HG03460 (cell line): ENCODE data around the gene RIPK4.

Source experiments
- ATAC-seq: cut with Tn5 transposase; IDR thresholded peaks from one replicate; pipeline ENCODE4 v1.9.1; 2021; ENCODE audit not compliant: unreplicated experiment

The RIPK4 gene

DNA sequence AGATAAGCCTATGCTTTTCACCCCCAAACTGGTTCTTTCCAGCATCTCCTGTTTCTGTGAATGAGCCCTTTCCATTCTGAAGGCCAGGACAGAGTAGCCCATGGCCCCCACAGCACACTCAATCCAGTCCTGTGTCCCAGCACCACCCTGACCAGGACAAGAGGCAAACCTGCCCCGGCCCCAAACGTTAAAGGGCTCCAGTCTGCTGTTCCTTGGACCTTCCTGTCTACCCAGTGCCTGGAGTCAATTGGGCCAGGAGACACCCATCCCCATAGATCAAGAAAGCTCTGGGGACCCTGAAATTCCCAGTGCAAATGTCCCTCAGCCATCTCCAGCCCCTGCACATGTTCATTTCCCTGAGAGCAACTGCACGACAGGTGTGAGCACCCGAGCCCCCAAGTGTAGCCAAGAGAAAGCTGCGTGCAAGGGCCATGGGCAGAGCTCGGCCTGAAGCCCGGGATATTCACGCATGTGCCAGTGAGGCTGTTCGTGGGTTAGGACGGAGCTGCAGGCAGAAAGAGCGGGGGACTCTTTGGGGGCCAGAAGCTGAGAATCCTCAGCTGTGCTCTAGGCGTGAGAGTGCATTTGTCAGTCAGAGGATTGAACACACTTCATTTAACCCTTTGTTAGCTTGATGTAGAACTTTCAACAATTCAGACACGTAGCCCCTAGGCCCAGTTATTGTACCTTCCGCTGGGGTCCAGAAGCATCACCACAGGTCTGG is 4.2 kb upstream of the RIPK4 start:
- ATAC-seq: no peak

DNA sequence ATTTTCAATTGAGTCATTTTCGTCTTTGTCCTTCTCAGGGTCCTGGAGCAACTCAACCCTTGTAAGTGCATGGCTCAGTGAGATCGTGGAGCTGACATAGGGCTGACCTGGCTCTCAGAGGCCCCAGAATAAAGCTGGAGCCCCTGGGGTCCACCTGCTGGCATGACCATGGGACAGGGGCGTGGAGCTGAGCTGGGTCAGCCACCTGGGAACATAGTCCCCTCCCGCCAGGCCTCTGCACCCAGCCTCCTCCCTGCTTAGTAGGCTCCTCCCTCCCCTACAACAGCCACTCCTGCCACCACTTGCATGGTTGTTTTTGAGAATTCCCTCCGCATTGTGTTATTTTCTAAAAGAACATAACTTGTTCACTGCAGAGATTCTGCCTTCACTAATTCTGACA is 3.1 kb upstream of the RIPK4 start:
- ATAC-seq: no peak

DNA sequence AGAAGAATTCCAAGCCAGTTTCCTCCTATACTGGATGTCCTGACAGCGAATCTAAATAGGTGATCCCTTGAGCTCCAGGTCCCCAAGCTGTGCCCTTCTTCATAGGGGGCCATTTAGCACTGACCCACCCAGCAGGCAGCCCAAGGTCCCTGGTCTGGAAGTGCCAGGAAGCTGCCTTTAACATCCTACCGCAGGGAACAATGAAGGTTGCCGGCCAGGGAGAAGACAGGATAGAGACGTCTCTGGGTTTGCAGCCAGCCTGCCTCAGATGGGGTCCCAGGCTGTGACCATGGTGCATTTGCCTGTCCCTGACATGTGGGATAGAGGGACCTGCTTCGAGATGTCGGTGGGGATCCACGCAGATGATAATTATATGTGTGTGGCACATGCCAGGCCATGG is 2.7 kb upstream of the RIPK4 start:
- ATAC-seq: no peak

DNA sequence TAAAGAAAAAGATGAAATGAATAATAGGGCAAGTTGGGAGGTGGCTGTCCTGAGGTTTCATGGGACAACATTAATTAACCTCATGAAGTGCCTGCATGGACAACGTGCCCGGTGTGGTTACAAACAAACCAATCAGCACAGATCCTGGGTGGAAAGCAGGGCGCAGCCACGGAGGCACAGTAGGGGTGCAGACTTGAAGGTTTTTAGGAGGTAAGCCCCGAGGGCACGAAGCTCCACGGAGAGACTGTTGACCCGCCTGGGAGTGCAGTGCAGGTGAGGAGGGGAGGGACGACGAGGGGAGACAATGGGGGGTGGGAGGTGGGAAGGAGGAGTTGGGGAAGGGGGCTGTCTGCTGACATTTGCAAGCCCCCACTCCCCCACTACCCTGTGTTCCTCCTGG is 2.3 kb upstream of the RIPK4 start:
- no peak for ATAC-seq

DNA sequence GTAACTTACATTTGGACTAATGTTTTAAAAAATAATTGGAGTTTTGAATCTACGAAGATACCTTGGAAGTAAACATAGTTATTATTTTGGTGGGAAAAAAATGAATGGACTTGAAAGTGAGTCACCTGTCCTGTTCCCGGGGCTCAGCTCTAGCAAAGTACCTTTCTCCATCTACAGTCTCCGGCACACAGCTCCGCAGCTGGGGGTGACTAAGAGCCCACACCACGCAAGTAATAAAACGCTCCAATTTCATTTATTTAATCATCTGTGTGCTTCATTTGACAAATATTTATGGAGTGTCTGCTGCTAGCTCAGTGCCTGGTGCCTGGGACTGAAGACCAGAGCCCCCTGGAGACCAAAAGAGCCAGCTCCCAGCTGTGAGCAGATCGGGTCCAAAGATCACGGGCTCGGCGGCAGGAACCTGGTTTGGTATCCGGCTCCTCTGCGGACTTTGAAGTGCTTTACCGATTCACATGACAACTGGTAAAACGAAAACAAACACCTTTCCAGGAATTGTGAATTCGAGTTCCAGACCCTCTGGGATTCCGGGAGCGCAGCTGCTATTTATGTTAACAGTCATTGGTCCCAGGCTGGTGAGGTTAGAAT is 1.7 kb upstream of the RIPK4 start:
- ATAC-seq: no peak

DNA sequence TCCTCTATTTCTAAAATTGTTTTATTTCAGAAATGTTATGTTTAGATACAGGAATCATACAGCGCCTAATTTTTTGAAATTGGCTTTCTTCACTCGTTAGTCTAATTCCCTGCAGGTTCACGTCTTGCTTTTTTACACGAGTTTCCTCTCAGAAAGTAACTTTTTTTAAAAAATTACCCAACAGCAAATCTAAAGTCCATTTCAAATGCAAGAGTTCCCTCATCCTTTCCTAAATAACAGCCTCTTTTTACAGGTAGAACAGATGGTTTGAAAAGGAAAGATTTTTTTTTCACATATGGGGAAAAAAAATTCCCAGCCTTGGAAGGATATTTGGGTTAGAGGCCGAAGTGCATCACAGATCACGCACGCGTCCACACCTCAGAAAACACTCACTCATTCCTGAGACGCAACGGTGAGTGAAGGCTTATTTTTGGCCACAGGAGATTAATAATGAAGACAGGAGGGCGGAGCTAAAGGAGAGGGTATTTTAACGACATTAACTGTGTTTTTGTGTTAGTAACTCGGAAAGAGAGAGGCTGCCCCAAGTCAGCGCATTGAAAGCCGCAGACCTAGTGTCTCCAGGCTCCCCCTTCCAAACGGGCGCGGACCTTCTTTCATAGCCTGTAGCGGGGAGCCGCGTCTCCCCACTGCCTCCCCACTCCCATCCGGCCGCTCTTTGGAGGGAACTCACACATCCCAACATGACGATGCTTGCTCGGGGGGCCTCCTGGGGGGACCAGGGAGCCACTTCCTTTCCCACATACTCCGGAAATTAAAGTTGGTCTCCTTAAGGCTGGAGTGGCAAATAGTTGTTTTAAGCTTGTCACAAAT is 969 bp upstream of the RIPK4 start:
- ATAC-seq: no peak

DNA sequence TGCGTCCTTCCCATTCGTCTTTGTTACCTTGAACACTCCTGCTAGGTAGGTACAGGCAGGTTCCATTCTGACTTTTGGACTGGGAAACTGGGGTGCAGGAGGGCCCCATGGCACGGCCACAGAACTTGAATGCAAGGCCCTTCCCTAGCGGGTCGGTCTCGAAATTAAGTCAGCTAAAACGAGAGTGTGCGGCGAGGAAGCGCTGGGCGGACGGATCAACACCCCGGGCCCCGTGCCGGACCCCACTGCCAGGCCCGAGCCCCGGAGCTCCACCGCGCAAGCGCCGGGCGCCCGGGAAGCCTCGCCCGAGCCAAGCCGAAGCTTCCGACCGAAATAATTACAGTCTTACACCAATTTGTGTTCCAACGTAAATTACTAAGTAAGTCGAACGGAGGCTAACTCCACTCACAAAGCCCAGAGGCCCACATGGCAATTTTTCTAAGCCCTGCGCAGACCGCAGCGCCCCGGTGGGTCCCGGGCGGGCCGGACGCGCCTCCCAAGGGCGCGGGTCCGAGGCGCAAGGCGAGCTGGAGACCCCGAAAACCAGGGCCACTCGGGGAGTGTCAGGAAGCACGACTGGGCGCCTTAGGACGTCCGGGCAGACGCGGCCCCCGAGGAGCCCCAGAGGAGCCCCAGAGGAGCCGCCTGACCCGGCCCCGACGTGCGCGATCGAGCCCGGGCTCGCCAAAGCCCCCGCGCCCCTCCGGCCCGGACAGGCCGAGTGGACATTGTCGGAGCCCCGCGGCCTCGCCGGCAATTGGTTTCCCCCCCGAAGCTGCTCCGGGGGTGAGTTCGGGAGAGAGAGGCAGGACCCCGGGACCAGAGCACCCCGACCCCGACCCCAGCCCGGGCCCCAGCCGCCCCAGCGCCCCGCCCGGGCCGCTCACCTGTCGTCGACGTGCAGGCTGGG is 624 bp downstream of the RIPK4 start:
- ATAC-seq: no peak

DNA sequence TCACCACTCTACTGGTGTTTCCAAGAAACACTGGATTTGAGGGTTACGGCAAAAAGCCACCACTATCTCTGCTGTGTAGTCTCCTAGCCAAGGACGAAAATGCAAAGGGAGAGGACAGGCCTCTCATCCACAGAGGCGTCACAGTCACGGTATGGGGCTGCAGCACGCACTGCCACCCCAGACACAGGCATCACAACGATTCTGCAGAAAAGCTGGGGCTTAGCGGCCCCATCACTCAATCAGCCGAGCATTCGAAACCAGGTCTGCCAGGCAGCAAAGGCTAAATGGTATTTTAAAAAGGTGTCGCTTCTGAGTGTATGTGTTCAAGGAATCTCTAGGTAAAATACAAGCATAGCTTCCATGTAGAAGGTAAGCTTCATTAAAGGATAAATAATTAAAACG is 1.4 kb downstream of the RIPK4 start:
- ATAC-seq: no peak

DNA sequence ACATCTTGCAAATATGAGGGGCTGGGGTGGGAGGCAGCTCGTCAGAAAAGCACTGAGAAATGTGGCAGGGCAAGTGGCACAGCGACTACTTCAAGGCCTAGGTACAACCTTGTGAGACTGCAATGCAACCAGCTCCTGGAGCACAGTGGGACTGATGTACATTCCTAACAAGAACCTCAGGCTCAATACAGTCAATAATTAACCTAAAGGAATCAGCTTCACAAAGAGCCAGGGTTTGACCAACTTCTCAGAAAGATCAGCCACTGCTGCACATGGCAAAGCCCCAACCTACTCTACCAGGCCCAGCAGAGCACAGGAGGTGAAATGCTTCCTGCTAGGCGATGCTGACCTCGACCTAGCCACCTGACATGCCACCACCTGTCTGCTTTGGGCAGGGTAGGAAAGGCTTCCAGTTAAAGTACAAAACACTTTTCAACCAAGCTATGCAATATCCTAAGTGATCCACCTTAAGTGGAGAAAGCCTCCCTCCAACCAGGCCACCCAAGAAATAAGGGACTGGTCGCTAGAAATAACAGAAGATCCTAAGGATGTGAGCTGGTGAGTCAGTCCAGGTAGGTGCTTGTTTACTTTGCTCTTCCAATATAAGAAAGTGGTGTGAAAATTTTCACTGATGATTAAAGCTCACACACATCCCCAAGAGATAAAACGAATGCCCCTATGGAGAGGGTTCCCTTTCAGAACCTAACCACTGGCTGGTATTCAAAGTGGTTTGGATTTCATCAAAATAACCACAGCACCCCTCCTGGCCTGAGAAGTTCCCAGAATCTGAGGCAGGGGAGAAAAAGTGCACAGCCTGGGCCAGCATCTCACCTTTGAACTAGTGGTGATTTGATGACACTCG is 2.1 kb downstream of the RIPK4 start:
- ATAC-seq: no peak

DNA sequence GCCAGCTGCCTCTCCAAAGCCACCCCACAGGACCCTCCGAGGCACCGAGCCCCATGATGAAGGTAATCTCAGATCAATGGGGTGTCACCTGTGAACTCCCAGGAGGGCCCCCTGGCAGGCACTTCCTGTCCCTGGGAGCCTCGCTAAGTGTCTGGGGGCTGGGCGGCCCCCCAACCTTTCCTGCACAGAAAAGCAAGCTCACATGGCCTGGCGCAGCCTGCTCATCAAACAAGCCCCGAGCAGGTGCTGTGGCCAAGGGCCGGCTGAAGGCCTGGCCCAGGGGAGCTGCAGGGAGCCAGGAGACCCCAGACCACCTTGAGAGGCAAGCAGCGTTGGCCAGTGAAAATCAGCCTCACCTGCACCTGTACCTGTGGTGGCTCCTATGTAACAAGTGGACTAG is 2.9 kb downstream of the RIPK4 start:
- no peak for ATAC-seq

DNA sequence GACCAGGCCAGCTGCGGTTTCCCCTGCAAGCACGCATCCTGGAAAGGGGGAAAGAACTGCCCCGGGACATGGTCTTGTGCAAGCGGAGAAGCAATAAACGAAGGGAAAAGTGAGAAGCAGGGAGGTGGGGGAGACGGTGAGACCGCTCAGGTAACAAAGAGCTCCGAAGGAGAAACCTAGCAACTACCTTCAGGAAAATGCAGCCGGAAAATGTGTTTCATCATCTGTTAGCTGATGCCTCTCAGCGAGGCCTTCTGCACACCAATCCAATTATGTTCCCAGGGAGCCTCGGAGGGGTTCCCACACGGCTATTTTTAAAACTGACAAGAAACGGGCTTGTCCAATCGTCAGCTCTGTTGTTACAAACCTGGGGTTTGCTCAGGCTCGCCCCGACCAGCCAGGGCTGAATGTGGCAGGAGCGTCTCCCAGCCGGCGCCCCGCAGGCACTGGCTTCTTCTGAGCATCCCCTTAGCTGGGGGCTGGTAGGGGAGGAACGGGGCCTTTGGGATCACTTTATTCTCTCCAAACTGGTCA is 3.4 kb downstream of the RIPK4 start:
- no peak for ATAC-seq

DNA sequence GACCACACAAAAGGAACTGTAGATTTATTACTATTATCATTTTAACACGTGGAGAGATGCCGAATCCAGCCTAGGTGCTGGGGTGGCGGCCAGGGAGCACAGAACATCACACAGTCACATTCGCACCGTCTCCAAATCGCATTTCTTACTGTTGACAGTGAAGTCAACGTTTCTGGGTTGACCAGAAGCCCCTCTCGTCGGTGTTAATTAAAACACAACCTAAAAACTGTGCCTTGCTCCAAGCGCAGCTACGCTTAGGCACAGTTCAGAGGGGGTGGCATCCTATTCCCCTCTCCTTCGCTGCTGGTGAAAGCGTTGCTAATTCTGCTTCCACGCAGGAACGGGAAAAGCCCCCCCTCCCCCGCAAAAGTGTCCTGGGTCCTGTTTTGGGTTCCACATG is 4.1 kb downstream of the RIPK4 start:
- ATAC-seq: no peak

DNA sequence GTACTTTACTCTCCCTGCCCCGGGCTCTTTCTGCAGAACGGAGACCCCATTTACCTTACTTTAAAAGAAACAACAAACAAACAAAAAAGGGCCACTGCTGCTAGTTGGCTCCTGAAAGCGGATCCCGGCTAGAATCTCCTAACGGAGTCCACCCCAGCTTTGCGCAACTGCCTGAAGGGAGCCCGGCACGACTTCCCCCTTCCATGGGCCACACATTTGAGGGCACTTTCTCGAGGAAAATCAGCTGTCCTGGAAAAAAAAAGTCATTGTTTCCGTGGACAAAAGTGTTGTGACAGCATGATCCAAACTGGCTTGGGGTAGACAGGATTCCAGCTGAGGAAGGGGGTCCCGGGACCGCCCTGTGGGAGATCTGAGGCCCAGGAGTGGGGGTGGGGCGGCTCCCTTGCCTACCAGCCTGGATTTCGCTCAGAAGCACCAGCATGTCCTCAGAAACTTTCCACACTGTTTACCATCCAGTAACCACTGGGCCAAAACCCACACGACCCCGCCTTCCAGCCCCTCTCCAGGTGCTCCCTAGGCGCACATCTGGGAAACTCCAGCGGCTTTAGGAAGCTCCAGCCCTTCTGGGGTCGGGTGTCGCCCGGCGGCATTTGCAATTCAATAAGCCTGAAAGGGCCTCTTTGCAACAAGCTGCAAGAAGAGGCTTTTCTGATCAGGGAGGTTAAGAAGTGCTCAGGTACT is 4.8 kb downstream of the RIPK4 start:
- ATAC-seq: no peak

DNA sequence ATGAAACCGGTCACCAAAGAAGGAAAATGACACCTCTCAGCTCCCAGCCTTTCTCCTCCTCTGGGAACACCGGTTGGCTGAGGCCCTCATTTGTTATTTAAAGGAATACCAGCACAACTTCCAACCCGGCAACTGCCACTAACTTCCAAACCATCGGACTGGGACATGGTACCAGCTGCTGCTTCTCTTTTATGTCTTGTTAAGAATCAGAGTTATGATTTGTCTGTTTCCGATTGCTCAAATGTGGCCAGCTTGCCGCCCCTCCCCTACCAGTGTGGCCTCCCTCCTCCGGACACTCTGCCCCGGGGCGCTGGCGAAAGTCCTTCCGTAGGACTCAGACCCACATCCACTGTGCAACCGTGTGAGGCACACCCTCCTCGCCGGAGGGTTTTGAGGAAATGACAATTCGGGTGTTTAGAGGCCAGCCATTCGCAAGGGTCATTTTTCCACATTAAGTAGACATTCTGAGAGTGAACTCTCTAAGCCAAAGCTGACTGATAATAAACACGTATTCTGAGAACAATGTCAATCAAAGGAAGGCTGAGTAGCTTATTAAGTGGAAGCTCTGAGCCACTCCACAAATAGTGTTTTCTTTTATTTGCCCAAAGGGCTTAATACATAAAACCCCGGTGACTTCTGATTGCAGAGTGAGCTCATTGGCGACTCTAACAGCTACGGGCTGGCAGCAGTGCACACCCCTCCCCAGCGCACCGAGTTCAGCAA is 5.5 kb downstream of the RIPK4 start:
- ATAC-seq: no peak

DNA sequence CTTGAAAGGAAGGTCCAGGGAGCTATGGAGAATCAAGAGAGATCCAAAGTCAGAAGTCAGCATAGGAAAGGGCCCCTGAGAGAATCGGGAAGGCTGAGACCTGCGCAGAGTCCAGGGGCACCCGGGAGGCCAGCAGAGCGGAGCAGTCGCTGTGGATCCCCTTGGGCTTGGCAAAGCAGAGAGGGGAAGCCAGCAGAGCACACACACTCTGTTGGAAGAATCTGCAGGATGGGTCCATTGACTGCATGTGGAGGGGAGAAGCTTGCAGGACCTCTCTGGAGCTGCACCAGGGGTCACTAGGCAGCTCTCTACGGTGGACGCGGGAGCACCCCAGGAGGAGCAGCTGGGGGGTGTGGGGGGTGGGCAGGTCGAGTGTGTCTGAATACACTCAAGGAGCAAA is 6.4 kb downstream of the RIPK4 start:
- no peak for ATAC-seq

DNA sequence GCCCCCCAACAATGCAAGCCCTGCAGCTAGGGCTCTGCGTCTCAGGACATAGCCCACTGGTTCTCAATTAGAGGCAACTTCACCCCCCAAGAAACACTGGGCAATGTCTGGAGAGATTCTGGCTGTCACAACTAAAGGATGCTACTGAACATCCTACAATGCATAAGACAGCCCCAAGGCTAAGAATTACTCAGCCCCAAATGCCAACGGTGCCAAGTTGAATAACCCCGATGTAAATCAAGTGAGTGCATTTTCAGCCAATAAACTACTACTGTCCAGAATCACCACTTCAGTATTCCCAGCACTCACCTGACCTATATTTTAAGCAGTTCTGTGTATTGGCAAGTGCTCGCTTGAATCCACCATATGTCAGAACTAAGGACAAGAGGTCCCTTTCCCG is 6.9 kb downstream of the RIPK4 start:
- ATAC-seq: no peak

DNA sequence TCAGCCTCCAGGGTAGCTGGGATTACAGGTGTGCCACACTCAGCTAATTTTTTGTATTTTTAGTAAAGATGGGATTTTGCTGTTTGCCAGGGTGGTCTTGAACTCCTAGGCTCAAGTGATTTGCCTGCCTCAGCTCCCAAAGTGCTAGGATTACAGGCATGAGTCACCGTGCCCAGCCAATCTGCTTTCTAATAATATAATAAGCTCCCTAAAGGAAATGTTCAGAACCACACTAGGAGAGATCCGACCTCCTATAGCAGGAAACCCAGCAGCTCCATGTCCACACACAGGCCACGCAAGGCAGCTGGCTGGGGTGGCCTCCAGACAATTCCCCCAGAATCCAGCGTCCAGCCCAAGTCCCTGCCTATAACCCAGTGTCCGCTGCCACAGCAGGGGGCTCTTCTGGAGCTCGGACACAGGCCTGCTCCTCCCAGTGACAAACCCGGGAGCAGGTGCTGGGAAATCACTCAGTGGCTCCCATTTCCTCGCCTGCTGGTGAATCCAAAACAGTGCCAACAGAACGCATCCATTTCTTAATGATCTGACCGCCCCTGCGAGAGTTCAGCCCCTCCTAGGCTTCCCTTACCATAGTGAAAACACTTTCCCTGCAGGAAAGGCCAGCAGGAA is 7.5 kb downstream of the RIPK4 start:
- ATAC-seq: no peak

DNA sequence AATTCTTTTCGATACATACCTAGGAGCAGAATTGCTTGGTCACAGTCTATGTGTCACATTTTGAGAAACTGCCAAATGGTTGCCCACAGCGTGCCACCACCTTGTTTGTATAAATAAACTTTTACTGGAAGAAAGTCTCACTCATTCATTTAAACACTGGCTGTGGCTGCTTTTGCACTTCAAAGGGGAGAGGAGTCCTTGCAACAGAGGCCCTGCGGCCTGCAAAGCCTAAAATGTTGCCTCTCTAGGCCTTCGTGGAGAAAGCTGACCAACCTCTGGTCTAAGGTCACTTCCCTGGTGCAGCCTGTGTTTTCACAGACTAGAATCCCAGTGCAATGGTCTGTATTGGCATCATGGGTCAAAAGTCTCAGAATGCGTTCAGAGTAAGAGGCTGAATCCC is 8.3 kb downstream of the RIPK4 start:
- ATAC-seq: no peak
